ENCODE measurements around the gene GPR17.

GPR17 gene

GRCh38 chr2:127655209-127656073 lies 9.5 kb downstream of the GPR17 start:
- DNase-seq, result no peak

GRCh38 chr2:127656569-127657231 lies 10.7 kb downstream of the GPR17 start:
- no peak for DNase-seq

- no peak for DNase-seq
Measured at GRCh38 chr2:127657232-127657595, 11.3 kb downstream of the GPR17 start.

- no peak for DNase-seq
Measured at GRCh38 chr2:127658146-127658545, 12.2 kb downstream of the GPR17 start.

GRCh38 chr2:127658641-127659407 lies 12.9 kb downstream of the GPR17 start:
- DNase-seq, result no peak

- DNase-seq, result no peak
Measured at GRCh38 chr2:127659408-127660290, 13.7 kb downstream of the GPR17 start.

GRCh38 chr2:127660291-127660578 lies 14.3 kb downstream of the GPR17 start:
- DNase-seq, result no peak

- no peak for DNase-seq
Measured at GRCh38 chr2:127661072-127661649, 15.2 kb downstream of the GPR17 start.

- no peak for DNase-seq
Measured at GRCh38 chr2:127661949-127662510, 16.1 kb downstream of the GPR17 start.

GRCh38 chr2:127662937-127663565 lies 17.1 kb downstream of the GPR17 start:
- no peak for DNase-seq

- DNase-seq, result no peak
Measured at GRCh38 chr2:127663566-127664064, 17.7 kb downstream of the GPR17 start.

- no peak for DNase-seq
Measured at GRCh38 chr2:127664065-127664894, 18.3 kb downstream of the GPR17 start.

GRCh38 chr2:127664895-127665225 lies 18.9 kb downstream of the GPR17 start:
- DNase-seq, result no peak

GRCh38 chr2:127665267-127665893 lies 19.4 kb downstream of the GPR17 start:
- DNase-seq, result no peak

- no peak for DNase-seq
Measured at GRCh38 chr2:127669056-127669455, 23.1 kb downstream of the GPR17 start.

GRCh38 chr2:127670055-127670956 lies 24.4 kb downstream of the GPR17 start:
- no peak for DNase-seq

GRCh38 chr2:127670957-127671290 lies 25.0 kb downstream of the GPR17 start:
- no peak for DNase-seq

- no peak for DNase-seq
Measured at GRCh38 chr2:127671557-127672302, 25.8 kb downstream of the GPR17 start.
